ENCODE data around the gene FERD3L. TPM values are rescaled to one million over a fixed set of nuclear protein-coding genes. Genes with fewer than 3 reads are reported as not detected.
A peak's percentile ranks its signal among the peaks of the same experiment; 100 is the strongest.

FERD3L gene
- total RNA-seq, 1 donor from 2014 or later: not detected

DNA sequence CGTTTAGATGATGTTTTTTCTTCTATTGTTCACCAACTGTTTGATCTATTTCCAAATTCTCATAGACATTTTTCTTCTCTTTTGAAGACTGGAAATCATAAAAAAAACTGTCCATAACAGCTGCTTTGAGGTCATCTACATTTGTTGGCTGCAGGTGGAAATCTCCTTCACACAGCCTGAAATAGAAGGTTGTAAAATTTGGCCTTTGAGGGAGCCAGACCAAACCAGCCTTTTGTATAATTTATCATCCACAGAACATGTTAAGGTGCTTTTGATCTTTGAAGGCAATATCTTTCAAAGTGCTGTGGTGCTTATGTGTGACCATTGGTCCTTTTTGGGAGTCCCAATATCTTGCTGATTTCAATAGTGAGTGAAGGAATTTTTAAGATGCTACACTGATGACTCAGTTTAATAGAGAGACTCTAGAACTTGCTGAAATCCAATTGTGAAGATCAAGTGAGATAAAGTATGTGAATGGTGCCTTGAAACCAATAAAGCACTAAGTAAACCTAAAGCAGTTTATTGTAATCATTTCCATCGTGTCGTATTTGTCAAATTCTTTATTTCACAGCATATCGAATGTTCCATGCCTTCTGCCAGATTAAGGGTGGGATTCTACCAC, 5.4 kb downstream of the FERD3L start:
- Mint-ChIP-seq H3K36me3 (ENCODE audit: low read depth, unreplicated experiment) (no peaks in the 10 kb centered on the region), H3K4me1 (ENCODE audit: unreplicated experiment) (peaks cover 8% of the 10 kb centered on the region), H3K4me3 (ENCODE audit: unreplicated experiment) (no peak overlapping the region), H3K9me3 (ENCODE audit: unreplicated experiment) (no peaks in the 10 kb centered on the region), H3K27ac (ENCODE audit: unreplicated experiment) (no peak overlapping the region), H3K27me3 (ENCODE audit: unreplicated experiment) (peaks cover 6% of the 10 kb centered on the region)
- no peak for TF ChIP-seq CTCF (IDR thresholded peaks at IDR 0.05; ENCODE audit: unreplicated experiment)
- no peak for DNase-seq (ENCODE audit: low spot score)

DNA sequence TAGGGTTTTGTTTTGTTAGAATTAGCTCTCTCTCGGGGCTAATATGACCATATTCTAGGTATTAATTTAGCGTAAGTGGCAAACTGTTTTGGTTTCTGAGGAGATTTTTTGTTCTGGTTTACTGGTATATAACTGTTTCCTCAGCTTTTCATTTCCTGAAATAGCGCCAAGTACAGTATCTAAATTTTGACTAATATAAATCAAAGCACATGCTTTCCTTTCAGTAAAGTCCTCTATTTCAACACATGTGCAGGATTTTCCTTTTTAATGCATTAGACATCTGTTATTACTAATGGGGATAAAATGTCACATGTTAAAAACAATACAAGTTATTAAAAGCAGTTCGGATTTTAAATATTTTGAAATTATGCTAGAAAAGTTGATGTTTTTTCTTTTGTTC, 11.3 kb downstream of the FERD3L start:
- no peaks in the 10 kb centered on the region for H3K27me3 Mint-ChIP-seq (ENCODE audit: unreplicated experiment)

DNA sequence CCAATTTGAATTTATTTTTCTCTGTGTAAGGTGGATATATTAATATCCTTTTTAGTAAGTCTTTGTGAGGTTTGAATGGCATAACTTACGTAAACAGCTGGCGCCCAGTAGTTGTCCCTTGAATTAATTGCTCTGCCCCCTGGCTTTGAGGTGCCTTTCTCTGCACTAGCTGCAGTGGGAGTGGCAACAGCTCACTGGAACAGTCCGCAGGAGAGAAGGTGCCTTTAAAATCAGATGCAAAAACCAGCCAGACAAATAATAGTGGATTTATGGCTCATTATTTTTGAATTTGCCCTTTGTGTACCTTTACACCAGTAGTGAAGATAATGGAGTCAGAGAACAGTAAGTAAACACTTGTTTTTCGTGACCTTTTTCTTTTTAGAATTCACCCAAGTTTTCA, 11.8 kb downstream of the FERD3L start:
- H3K4me1 Mint-ChIP-seq (ENCODE audit: unreplicated experiment): no peaks in the 10 kb centered on the region
- TF ChIP-seq CTCF (IDR thresholded peaks at IDR 0.05; ENCODE audit: unreplicated experiment): no peak
- no peaks in the 10 kb centered on the region for H3K36me3 Mint-ChIP-seq (ENCODE audit: low read depth, unreplicated experiment)
- no peak for DNase-seq (ENCODE audit: low spot score)
- H3K27me3 Mint-ChIP-seq (ENCODE audit: unreplicated experiment): no peaks in the 10 kb centered on the region
- no peak overlapping the region for H3K4me3 Mint-ChIP-seq (ENCODE audit: unreplicated experiment)
- no peaks in the 10 kb centered on the region for H3K9me3 Mint-ChIP-seq (ENCODE audit: unreplicated experiment)
- no peak overlapping the region for H3K27ac Mint-ChIP-seq (ENCODE audit: unreplicated experiment)

More for the DNA sequence above, 11.3 kb downstream of the FERD3L start:
- Mint-ChIP-seq H3K36me3 (ENCODE audit: low read depth, unreplicated experiment) (no peaks in the 10 kb centered on the region), H3K9me3 (ENCODE audit: unreplicated experiment) (no peaks in the 10 kb centered on the region), H3K4me1 (ENCODE audit: unreplicated experiment) (no peaks in the 10 kb centered on the region), H3K27ac (ENCODE audit: unreplicated experiment) (no peak overlapping the region), H3K4me3 (ENCODE audit: unreplicated experiment) (no peak overlapping the region)
- no peak for DNase-seq (ENCODE audit: low spot score)
- TF ChIP-seq CTCF (IDR thresholded peaks at IDR 0.05; ENCODE audit: unreplicated experiment): no peak

DNA sequence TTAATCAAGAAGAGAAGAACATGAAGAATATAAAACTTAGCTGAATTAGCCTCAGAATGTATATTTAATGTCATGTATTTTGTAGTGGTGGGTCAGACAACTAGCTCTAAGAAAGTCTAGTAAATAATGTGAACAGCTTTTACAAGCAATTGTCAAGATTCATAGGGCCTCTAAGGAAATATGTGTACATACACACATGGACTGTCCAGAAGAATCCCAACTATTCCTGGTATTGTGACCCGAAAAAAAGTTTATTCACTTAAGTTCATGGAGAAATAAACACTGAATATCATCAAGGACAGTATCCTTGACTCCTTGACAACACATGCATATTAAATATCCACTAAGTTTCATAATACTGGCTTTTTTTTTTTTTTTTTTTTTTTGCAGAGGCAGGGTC, 16.4 kb downstream of the FERD3L start:
- H3K9me3 Mint-ChIP-seq (ENCODE audit: unreplicated experiment): no peaks in the 10 kb centered on the region
- H3K27me3 Mint-ChIP-seq (ENCODE audit: unreplicated experiment): no peaks in the 10 kb centered on the region
- no peak for DNase-seq (ENCODE audit: low spot score)
- H3K4me3 Mint-ChIP-seq (ENCODE audit: unreplicated experiment): no peak overlapping the region
- H3K4me1 Mint-ChIP-seq (ENCODE audit: unreplicated experiment): no peaks in the 10 kb centered on the region
- no peak overlapping the region for H3K27ac Mint-ChIP-seq (ENCODE audit: unreplicated experiment)
- no peak for TF ChIP-seq CTCF (IDR thresholded peaks at IDR 0.05; ENCODE audit: unreplicated experiment)
- H3K36me3 Mint-ChIP-seq (ENCODE audit: low read depth, unreplicated experiment): no peaks in the 10 kb centered on the region

DNA sequence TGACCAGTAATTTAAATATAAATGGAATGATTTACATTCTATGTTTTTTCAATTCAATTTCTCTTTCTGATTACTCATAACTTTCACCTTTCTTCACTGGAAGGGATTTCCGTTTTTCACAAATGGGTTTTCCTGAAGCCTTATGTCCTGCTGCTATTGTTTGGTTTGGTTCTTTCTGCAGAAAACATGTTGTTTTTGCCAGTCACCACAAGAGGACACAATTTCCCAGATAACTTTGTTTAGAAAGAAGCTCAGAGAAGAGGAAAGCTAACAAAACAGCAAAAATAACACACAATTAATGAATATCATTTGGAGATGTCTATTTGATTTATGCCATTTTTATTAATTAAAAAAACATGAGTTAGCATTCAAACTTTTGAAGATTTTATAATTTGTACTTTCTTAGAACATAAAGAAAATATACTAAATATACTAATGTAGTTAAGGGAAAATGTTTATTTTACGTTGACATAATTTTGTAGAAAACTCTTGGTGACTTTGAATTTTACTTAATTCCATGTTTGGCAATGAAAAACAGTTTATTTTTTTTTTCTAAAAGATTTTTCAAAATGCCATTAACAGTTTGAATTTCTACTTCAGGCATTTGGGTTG, 23.1 kb downstream of the FERD3L start:
- peak; percentile 77 for TF ChIP-seq CTCF (IDR thresholded peaks at IDR 0.05; ENCODE audit: unreplicated experiment)
- peaks cover 13% of the 10 kb centered on the region for H3K4me1 Mint-ChIP-seq (ENCODE audit: unreplicated experiment)
- H3K36me3 Mint-ChIP-seq (ENCODE audit: low read depth, unreplicated experiment): no peaks in the 10 kb centered on the region
- DNase-seq (ENCODE audit: low spot score): no peak
- H3K27me3 Mint-ChIP-seq (ENCODE audit: unreplicated experiment): peaks cover 10% of the 10 kb centered on the region
- no peak overlapping the region for H3K4me3 Mint-ChIP-seq (ENCODE audit: unreplicated experiment)
- no peak overlapping the region for H3K27ac Mint-ChIP-seq (ENCODE audit: unreplicated experiment)
- no peaks in the 10 kb centered on the region for H3K9me3 Mint-ChIP-seq (ENCODE audit: unreplicated experiment)

All from endothelial cell (in vitro differentiated cells).